ENCODE data around the gene RNF182. TPM values are rescaled to one million over a fixed set of nuclear protein-coding genes. Genes with fewer than 3 reads are reported as not detected.
"Not testable (repeated sequence)": the region's sequence is repeated elsewhere in the genome, so short reads cannot be mapped to it uniquely, and the experiment has no call there.

Gene RNF182
- total RNA-seq, 2 experiments from 2014 or later = not detected

- Mint-ChIP-seq H3K27me3 (peaks cover 14% of the 10 kb centered on the region), H3K27ac (no peak overlapping the region), H3K4me1 (no peaks in the 10 kb centered on the region), H3K9me3 (no peaks in the 10 kb centered on the region), H3K36me3 (no peaks in the 10 kb centered on the region), H3K4me3 (no peak overlapping the region)
- no peak for DNase-seq
Measured at GRCh38 chr6:14017626-14018475, 93.1 kb downstream of the RNF182 start.

GRCh38 chr6:14018559-14018958, 93.8 kb downstream of the RNF182 start:
- H3K4me1 Mint-ChIP-seq, H3K27ac Mint-ChIP-seq, H3K9me3 Mint-ChIP-seq, H3K36me3 Mint-ChIP-seq, DNase-seq, H3K4me3 Mint-ChIP-seq: not testable (repeated sequence)
- H3K27me3 Mint-ChIP-seq = peaks cover 17% of the 10 kb centered on the region

GRCh38 chr6:14020551-14020950, 95.8 kb downstream of the RNF182 start:
- Mint-ChIP-seq H3K4me3 (no peak overlapping the region), H3K9me3 (no peaks in the 10 kb centered on the region), H3K36me3 (no peaks in the 10 kb centered on the region), H3K27me3 (peaks cover 12% of the 10 kb centered on the region), H3K4me1 (no peaks in the 10 kb centered on the region), H3K27ac (no peak overlapping the region)
- DNase-seq = no peak

GRCh38 chr6:14021449-14021848, 96.7 kb downstream of the RNF182 start:
- Mint-ChIP-seq H3K4me1 (no peaks in the 10 kb centered on the region), H3K9me3 (no peaks in the 10 kb centered on the region), H3K27me3 (peaks cover 7% of the 10 kb centered on the region), H3K36me3 (no peaks in the 10 kb centered on the region), H3K27ac (no peak overlapping the region), H3K4me3 (no peak overlapping the region)
- no peak for DNase-seq

- Mint-ChIP-seq H3K9me3 (no peaks in the 10 kb centered on the region), H3K4me1 (peaks cover 3% of the 10 kb centered on the region), H3K27me3 (peaks cover 16% of the 10 kb centered on the region), H3K4me3 (no peak overlapping the region), H3K27ac (no peak overlapping the region), H3K36me3 (no peaks in the 10 kb centered on the region)
- DNase-seq = no peak
Measured at GRCh38 chr6:14022673-14023072, 97.9 kb downstream of the RNF182 start.

GRCh38 chr6:14023855-14024254, 99.1 kb downstream of the RNF182 start:
- H3K4me3 Mint-ChIP-seq = no peak overlapping the region
- H3K27ac Mint-ChIP-seq = no peak overlapping the region
- peaks cover 16% of the 10 kb centered on the region for H3K27me3 Mint-ChIP-seq
- no peak for DNase-seq
- no peaks in the 10 kb centered on the region for H3K36me3 Mint-ChIP-seq
- peaks cover 3% of the 10 kb centered on the region for H3K4me1 Mint-ChIP-seq
- H3K9me3 Mint-ChIP-seq = no peaks in the 10 kb centered on the region

GRCh38 chr6:14025160-14025559, 100.4 kb downstream of the RNF182 start:
- DNase-seq = no peak
- Mint-ChIP-seq H3K27ac (no peak overlapping the region), H3K4me1 (peaks cover 3% of the 10 kb centered on the region), H3K4me3 (no peak overlapping the region), H3K27me3 (peaks cover 16% of the 10 kb centered on the region), H3K9me3 (no peaks in the 10 kb centered on the region), H3K36me3 (no peaks in the 10 kb centered on the region)

GRCh38 chr6:14026831-14027539, 102.2 kb downstream of the RNF182 start:
- H3K4me3 Mint-ChIP-seq = no peak overlapping the region
- no peaks in the 10 kb centered on the region for H3K36me3 Mint-ChIP-seq
- H3K27me3 Mint-ChIP-seq = peaks cover 16% of the 10 kb centered on the region
- DNase-seq = no peak
- no peak overlapping the region for H3K27ac Mint-ChIP-seq
- peaks cover 3% of the 10 kb centered on the region for H3K4me1 Mint-ChIP-seq
- no peaks in the 10 kb centered on the region for H3K9me3 Mint-ChIP-seq

GRCh38 chr6:14028631-14029030, 103.9 kb downstream of the RNF182 start:
- peaks cover 8% of the 10 kb centered on the region for H3K27me3 Mint-ChIP-seq
- peaks cover 3% of the 10 kb centered on the region for H3K4me1 Mint-ChIP-seq
- DNase-seq = no peak
- H3K36me3 Mint-ChIP-seq = no peaks in the 10 kb centered on the region
- no peak overlapping the region for H3K27ac Mint-ChIP-seq
- no peak overlapping the region for H3K4me3 Mint-ChIP-seq
- H3K9me3 Mint-ChIP-seq = no peaks in the 10 kb centered on the region

- Mint-ChIP-seq H3K4me1 (peaks cover 3% of the 10 kb centered on the region), H3K27ac (no peak overlapping the region), H3K27me3 (peaks cover 14% of the 10 kb centered on the region), H3K36me3 (no peaks in the 10 kb centered on the region), H3K4me3 (no peak overlapping the region), H3K9me3 (no peaks in the 10 kb centered on the region)
- no peak for DNase-seq
Measured at GRCh38 chr6:14029605-14030004, 104.9 kb downstream of the RNF182 start.

Other genes with a start within 250 kb of the RNF182 start
- gene RANBP9, start 213.1 kb upstream of the RNF182 start, total RNA-seq = 10 to 100 TPM; 54.9 to 56.5 TPM
- gene MCUR1, start 110.4 kb upstream of the RNF182 start, total RNA-seq = 10 to 100 TPM; 42.1 to 45.5 TPM
- 10 to 100 TPM; 45.0 to 46.9 TPM for gene CD83, start 192.8 kb downstream of the RNF182 start, total RNA-seq

Measured in activated naive CD8-positive, alpha-beta T cell treated with anti-CD3 and anti-CD28 coated beads for 36 hours (primary cell).